ENCODE measurements around the gene ACTN4. TPM values are rescaled to one million over a fixed set of nuclear protein-coding genes. Genes with fewer than 3 reads are reported as not detected.

The ACTN4 gene
- total RNA-seq, 1 donor from 2014 or later, result 197 TPM

DNA sequence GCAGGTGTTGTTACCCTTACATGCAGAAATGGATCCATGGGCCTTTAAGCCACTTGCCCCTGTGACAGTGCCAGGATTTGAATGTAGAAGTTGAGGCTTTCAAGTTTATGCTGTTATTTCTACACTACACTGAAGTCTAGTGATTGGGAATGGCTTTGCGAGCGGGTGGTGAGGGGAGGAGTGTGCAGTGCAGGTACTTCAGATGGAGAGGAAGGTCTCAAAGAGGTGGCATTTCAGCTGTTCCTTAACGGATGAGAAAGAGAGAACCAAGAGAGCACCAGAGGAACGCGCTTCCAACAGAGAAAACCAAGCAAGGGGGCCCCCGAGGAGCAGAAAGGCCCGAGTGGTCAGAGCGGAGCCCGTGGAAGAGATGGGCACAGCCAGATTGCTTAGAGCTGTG is 13.3 kb downstream of the ACTN4 start:
- DNase-seq, result no peak
- no peak overlapping the region for H3K27ac Mint-ChIP-seq
- TF ChIP-seq, protein P1, sequence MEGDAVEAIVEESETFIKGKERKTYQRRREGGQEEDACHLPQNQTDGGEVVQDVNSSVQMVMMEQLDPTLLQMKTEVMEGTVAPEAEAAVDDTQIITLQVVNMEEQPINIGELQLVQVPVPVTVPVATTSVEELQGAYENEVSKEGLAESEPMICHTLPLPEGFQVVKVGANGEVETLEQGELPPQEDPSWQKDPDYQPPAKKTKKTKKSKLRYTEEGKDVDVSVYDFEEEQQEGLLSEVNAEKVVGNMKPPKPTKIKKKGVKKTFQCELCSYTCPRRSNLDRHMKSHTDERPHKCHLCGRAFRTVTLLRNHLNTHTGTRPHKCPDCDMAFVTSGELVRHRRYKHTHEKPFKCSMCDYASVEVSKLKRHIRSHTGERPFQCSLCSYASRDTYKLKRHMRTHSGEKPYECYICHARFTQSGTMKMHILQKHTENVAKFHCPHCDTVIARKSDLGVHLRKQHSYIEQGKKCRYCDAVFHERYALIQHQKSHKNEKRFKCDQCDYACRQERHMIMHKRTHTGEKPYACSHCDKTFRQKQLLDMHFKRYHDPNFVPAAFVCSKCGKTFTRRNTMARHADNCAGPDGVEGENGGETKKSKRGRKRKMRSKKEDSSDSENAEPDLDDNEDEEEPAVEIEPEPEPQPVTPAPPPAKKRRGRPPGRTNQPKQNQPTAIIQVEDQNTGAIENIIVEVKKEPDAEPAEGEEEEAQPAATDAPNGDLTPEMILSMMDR (IDR thresholded peaks at IDR 0.05), result no peak
- H3K36me3 Mint-ChIP-seq (ENCODE audit: low read depth), result peaks cover 33% of the 10 kb centered on the region
- CTCF ChIA-PET, result no interaction called here
- H3K9me3 Mint-ChIP-seq, result no peaks in the 10 kb centered on the region
- peaks cover 49% of the 10 kb centered on the region for H3K4me1 Mint-ChIP-seq
- ATAC-seq (ENCODE audit: low read depth), result no peak
- H3K27me3 Mint-ChIP-seq, result no peaks in the 10 kb centered on the region
- H3K4me3 Mint-ChIP-seq, result no peak overlapping the region
- POLR2A ChIA-PET, result no interaction called here
- intact Hi-C loops (cut with micrococcal nuclease), result no loop called here

DNA sequence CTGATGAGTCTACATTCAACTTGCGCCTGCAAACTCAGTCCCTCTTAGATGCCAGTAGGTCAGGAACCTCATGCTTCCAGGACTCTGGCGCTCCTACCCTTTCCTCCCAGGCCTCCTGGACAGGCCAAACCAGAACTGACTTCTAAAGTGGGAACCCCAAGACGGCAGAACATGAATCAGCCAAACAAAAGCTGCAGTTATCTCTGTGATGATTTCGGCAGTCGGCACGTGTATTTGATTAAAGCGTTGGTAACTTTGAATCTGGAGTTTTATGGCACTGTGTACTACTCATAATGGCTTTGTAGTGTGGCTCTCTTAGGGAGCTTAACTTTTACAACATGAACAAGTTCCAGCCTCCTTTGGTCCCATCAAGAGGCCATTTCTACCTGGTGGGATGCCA is 13.7 kb downstream of the ACTN4 start:
- H3K36me3 Mint-ChIP-seq (ENCODE audit: low read depth), result peaks cover 30% of the 10 kb centered on the region
- POLR2A ChIA-PET, result no interaction called here
- peaks cover 49% of the 10 kb centered on the region for H3K4me1 Mint-ChIP-seq
- H3K27ac Mint-ChIP-seq, result no peak overlapping the region
- ATAC-seq (ENCODE audit: low read depth) (no peak), DNase-seq (no peak)
- no peaks in the 10 kb centered on the region for H3K27me3 Mint-ChIP-seq
- CTCF ChIA-PET, result no interaction called here
- no peak overlapping the region for H3K4me3 Mint-ChIP-seq
- intact Hi-C loops (cut with micrococcal nuclease), result no loop called here
- TF ChIP-seq, protein P1 (IDR thresholded peaks at IDR 0.05), result no peak
- H3K9me3 Mint-ChIP-seq, result no peaks in the 10 kb centered on the region

DNA sequence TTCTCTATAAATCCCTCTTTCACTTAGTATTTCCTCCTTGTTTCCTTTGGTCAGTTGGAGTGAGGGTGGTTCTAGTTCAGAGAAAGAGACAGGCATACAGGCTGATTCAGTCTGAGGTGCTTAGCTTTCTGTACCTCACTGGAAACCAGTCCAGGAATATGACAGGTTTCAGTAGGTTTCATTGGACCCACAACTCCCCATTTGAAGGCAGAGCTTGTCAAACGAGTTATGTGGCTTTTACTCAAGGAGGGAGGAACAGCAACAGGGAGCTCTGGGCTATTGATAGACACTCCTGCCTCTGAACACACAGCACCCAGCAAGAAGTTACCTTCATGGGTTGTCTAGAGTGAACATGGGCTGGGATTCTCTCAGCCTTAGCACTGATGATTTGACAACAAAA is 14.5 kb downstream of the ACTN4 start:
- DNase-seq (no peak), ATAC-seq (ENCODE audit: low read depth) (no peak)
- Mint-ChIP-seq H3K27me3 (no peaks in the 10 kb centered on the region), H3K9me3 (no peaks in the 10 kb centered on the region), H3K36me3 (ENCODE audit: low read depth) (peaks cover 24% of the 10 kb centered on the region), H3K27ac (no peak overlapping the region), H3K4me3 (no peak overlapping the region), H3K4me1 (peaks cover 52% of the 10 kb centered on the region)
- TF ChIP-seq, protein P1 (IDR thresholded peaks at IDR 0.05), result no peak
- CTCF ChIA-PET, result no interaction called here
- POLR2A ChIA-PET, result interaction anchor here (0.9 kb wide), 1 partner anchor 15 kb away, joined by 3 read pairs; the partner anchor contains the start of gene ACTN4
- intact Hi-C loops (cut with micrococcal nuclease), result no loop called here

DNA sequence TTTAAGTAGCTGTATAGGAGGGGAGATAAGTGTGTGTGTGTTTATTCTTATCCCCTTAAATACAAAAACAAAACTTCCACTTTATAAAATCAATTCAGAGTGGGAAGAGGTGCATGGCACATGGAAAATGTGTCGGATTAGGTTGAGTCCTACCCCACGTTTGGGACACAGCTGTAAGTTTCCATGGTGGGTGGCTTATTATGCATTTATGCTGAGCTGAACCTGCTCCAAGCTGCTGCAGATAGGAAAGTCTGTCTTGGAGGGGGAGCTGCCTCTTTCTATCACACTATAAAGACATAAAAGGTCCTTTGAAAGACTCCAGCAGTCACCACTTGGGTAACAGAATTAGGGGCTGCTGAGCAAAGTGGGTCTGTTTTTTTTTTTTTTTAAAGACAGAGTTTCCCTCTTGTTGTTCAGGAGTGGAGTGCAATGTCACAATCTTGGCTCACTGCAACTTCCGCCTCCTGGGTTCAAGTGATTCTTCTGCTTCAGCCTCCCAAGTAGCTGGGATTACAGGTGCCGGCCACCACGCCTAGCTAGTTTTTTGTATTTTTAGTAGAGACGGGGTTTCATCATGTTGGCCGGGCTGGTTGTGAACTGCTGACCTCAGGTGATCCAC is 15.2 kb downstream of the ACTN4 start:
- intact Hi-C loops (cut with micrococcal nuclease), result no loop called here
- ATAC-seq (ENCODE audit: low read depth) (no peak), DNase-seq (no peak)
- no peaks in the 10 kb centered on the region for H3K9me3 Mint-ChIP-seq
- no peak overlapping the region for H3K4me3 Mint-ChIP-seq
- TF ChIP-seq, protein P1 (IDR thresholded peaks at IDR 0.05), result no peak
- CTCF ChIA-PET, result no interaction called here
- H3K4me1 Mint-ChIP-seq, result peaks cover 54% of the 10 kb centered on the region
- POLR2A ChIA-PET, result interaction anchor here (0.9 kb wide), 1 partner anchor 15 kb away, joined by 3 read pairs; the partner anchor contains the start of gene ACTN4
- H3K36me3 Mint-ChIP-seq (ENCODE audit: low read depth), result peaks cover 19% of the 10 kb centered on the region
- no peak overlapping the region for H3K27ac Mint-ChIP-seq
- no peaks in the 10 kb centered on the region for H3K27me3 Mint-ChIP-seq

DNA sequence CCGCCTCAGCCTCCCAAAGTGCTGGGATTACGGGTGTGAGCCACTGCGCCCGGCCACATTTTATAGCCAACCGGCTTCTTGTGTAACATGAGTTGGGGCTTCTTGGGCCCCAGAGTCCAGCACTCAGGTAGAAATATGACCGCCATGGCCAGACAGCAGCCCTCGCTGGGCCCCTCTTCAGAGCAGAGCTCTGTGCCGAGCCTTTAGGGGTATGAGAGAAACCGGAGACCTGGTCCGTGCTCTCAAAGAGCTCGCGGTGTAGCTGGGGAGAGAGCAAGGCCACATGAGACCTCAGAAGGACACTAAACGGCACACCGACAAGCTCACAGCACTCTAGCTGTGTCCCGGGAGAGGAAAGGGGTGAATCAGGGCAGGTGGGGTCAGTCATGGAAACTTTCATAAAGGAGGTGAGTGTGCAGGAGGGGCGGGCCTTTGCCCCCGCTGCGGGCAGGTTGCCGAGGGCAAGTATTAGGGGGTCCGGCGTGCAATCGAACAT is 15.8 kb downstream of the ACTN4 start:
- intact Hi-C loops (cut with micrococcal nuclease), result no loop called here
- Mint-ChIP-seq H3K9me3 (no peaks in the 10 kb centered on the region), H3K4me3 (no peak overlapping the region), H3K36me3 (ENCODE audit: low read depth) (peaks cover 13% of the 10 kb centered on the region), H3K27ac (peak overlapping the region; percentile 59), H3K27me3 (no peaks in the 10 kb centered on the region), H3K4me1 (peaks cover 54% of the 10 kb centered on the region)
- CTCF ChIA-PET, result no interaction called here
- TF ChIP-seq, protein P1 (IDR thresholded peaks at IDR 0.05), result no peak
- POLR2A ChIA-PET, result no interaction called here
- DNase-seq, result no peak
- ATAC-seq (ENCODE audit: low read depth), result no peak
